Lung (tissue), 10 donors: ENCODE results near the gene GTF2H2. TPM values are rescaled to one million over a fixed set of nuclear protein-coding genes. Genes with fewer than 3 reads are reported as not detected.
"Not testable (repeated sequence)": the region's sequence is repeated elsewhere in the genome, so short reads cannot be mapped to it uniquely, and the experiment has no call there.

Source experiments
- ATAC-seq: fragments of 200-7000 bp; cut with Tn5 transposase; one replicate; pipeline ENCODE4 v1.9.1; 2020; ENCODE audit warnings: moderate number of reproducible peaks; ENCODE audit not compliant: insufficient read depth, low FRiP score
- DNase-seq, 3 donors: peaks; one replicate each; pipeline ENCODE4 v3.0.0-alpha.2; 2013 to 2017
- H3K27ac ChIP-seq, 2 donors: one replicate each; pipeline ENCODE4 v1.5.1; 2013; ENCODE audit warnings: mild to moderate bottlenecking in 2 of 2, moderate library complexity in 2 of 2, control low read depth in 1 of 2, inconsistent platforms in 1 of 2, low read depth in 1 of 2, low read length in 1 of 2
- H3K27me3 ChIP-seq, 3 donors: one replicate each; pipeline ENCODE4 v1.5.1; 2013; ENCODE audit warnings: low read length in 2 of 3; ENCODE audit not compliant: control insufficient read depth in 3 of 3, insufficient read depth in 3 of 3
- H3K36me3 ChIP-seq, 4 donors: one replicate each; pipeline ENCODE4 v1.5.1; 2013; ENCODE audit warnings: low read length in 4 of 4, mild to moderate bottlenecking in 1 of 4, moderate library complexity in 1 of 4; ENCODE audit not compliant: control insufficient read depth in 4 of 4, insufficient read depth in 4 of 4
- H3K4me1 ChIP-seq, 5 donors: one replicate each; pipeline ENCODE4 v1.5.1; 2013; ENCODE audit warnings: low read length in 5 of 5, mild to moderate bottlenecking in 2 of 5, moderate library complexity in 1 of 5; ENCODE audit not compliant: control insufficient read depth in 5 of 5, insufficient read depth in 5 of 5
- H3K4me3 ChIP-seq: one replicate; pipeline ENCODE4 v1.5.1; 2013; ENCODE audit warnings: mild to moderate bottlenecking, control low read depth, moderate library complexity
- H3K9ac ChIP-seq, 2 donors: one replicate each; pipeline ENCODE4 v1.5.1; 2013; ENCODE audit warnings: low read length in 2 of 2, control low read depth in 1 of 2; ENCODE audit not compliant: insufficient read depth in 1 of 2
- H3K9me3 ChIP-seq, 4 donors: one replicate each; pipeline ENCODE4 v1.5.1; 2013; ENCODE audit warnings: low read length in 3 of 4, mild to moderate bottlenecking in 1 of 4, moderate library complexity in 1 of 4; ENCODE audit not compliant: control insufficient read depth in 4 of 4, insufficient read depth in 3 of 4
- WGBS, 2 donors: extraction: QIAGEN DNeasy Blood & Tissue Kit; methylation state at CpG; one replicate each; pipeline ENCODE4 v1.1.7; 2013; 5-methylcytosine and 5-hydroxymethylcytosine counted together
- polyA plus RNA-seq, 2 donors: library from polyadenylated mRNA; stranded (reverse); fragments of 200-250 nt; gene quantifications; one replicate each; pipeline ENCODE4 v1.2.1, GENCODE V29; 2013
- total RNA-seq, 2 donors: library from RNA; depleted of rRNA in 1 of 2; stranded (reverse); fragments of >200 nt in 1 of 2; gene quantifications; one replicate each; pipeline ENCODE4 v1.2.1, GENCODE V29; 2014 to 2021
- donor health status: Bipolar disorder and iron deficiency.
- donor health status: healthy.
- donor health status: DM: yes; HTN: yes; CAD: no.

Gene GTF2H2
- total and polyA plus RNA-seq, 4 donors, result 6.9 to 62.0 (median 20.3) TPM

- ATAC-seq, H3K9ac ChIP-seq, H3K4me3 ChIP-seq, H3K27ac ChIP-seq, H3K4me1 ChIP-seq, DNase-seq, H3K27me3 ChIP-seq, H3K9me3 ChIP-seq, H3K36me3 ChIP-seq: not testable (repeated sequence)
- WGBS, 2 donors, result no CpG with 5 or more reads among the region's 3 CpGs
These were observed 17.0 kb upstream of the GTF2H2 start for GRCh38 chr5:71084280-71085063.

- H3K4me1 ChIP-seq, DNase-seq, H3K9me3 ChIP-seq, H3K9ac ChIP-seq, ATAC-seq, H3K27me3 ChIP-seq, H3K36me3 ChIP-seq, H3K27ac ChIP-seq, H3K4me3 ChIP-seq: not testable (repeated sequence)
- WGBS, 2 donors, result no CpG with 5 or more reads among the region's 7 CpGs
These were observed 15.4 kb upstream of the GTF2H2 start for GRCh38 chr5:71082898-71083297.

- not testable (repeated sequence) for H3K9me3 ChIP-seq, ATAC-seq, H3K27ac ChIP-seq, H3K36me3 ChIP-seq, H3K27me3 ChIP-seq, H3K9ac ChIP-seq, H3K4me1 ChIP-seq, H3K4me3 ChIP-seq, DNase-seq
- no CpG with 5 or more reads among the region's 2 CpGs for WGBS, 2 donors
These were observed 14.9 kb upstream of the GTF2H2 start for GRCh38 chr5:71082340-71082739.

GRCh38 chr5:71061322-71061721, 6.2 kb downstream of the GTF2H2 start:
- WGBS, 2 donors, result no CpG with 5 or more reads among the region's 1 CpG
- not testable (repeated sequence) for DNase-seq, H3K27me3 ChIP-seq, H3K9me3 ChIP-seq, H3K9ac ChIP-seq, H3K36me3 ChIP-seq, ATAC-seq, H3K27ac ChIP-seq, H3K4me3 ChIP-seq, H3K4me1 ChIP-seq

- not testable (repeated sequence) for ATAC-seq
- no CpG with 5 or more reads among the region's 3 CpGs for WGBS, 2 donors
These were observed 8.1 kb downstream of the GTF2H2 start for GRCh38 chr5:71059426-71059825.

GRCh38 chr5:71044808-71045207, 22.7 kb downstream of the GTF2H2 start:
- not testable (repeated sequence) for ATAC-seq, H3K4me3 ChIP-seq, H3K4me1 ChIP-seq, H3K9ac ChIP-seq, H3K9me3 ChIP-seq, H3K36me3 ChIP-seq, H3K27me3 ChIP-seq, DNase-seq, H3K27ac ChIP-seq
- WGBS, 2 donors, result 83 to 86% methylated on average over 2 of the region's 2 CpGs

More at GRCh38 chr5:71059426-71059825, 8.1 kb downstream of the GTF2H2 start:
- H3K4me3 ChIP-seq, H3K9me3 ChIP-seq, H3K36me3 ChIP-seq, H3K27me3 ChIP-seq, H3K9ac ChIP-seq, H3K4me1 ChIP-seq, DNase-seq, H3K27ac ChIP-seq: not testable (repeated sequence)

GRCh38 chr5:71044128-71044527, 23.3 kb downstream of the GTF2H2 start:
- H3K36me3 ChIP-seq, H3K27ac ChIP-seq, H3K4me3 ChIP-seq, DNase-seq, H3K4me1 ChIP-seq, H3K27me3 ChIP-seq, H3K9ac ChIP-seq, ATAC-seq, H3K9me3 ChIP-seq: not testable (repeated sequence)
- no CpG with 5 or more reads among the region's 2 CpGs for WGBS, 2 donors

GRCh38 chr5:71031046-71031776, 36.3 kb downstream of the GTF2H2 start:
- H3K9me3 ChIP-seq, H3K4me1 ChIP-seq, H3K27me3 ChIP-seq, H3K36me3 ChIP-seq, H3K4me3 ChIP-seq, H3K27ac ChIP-seq, H3K9ac ChIP-seq, DNase-seq: not testable (repeated sequence)
- ATAC-seq, result peak; percentile 79
- WGBS, 2 donors, result no CpG with 5 or more reads among the region's 7 CpGs
